ENCODE data around the gene SLC6A3.

- TF ChIP-seq EZH2 (IDR thresholded peaks at IDR 0.05; ENCODE audit: insufficient read depth, poor library complexity, severe bottlenecking) (no peak), EZH2phosphoT487 (IDR thresholded peaks at IDR 0.05; ENCODE audit: insufficient read depth, low read depth) (no peak)
These were observed 44.3 kb downstream of the SLC6A3 start for GRCh38 chr5:1400936-1401335.

All from GM23248 (cell line).